ENCODE measurements around the gene GLIS1. TPM values are rescaled to one million over a fixed set of nuclear protein-coding genes. Genes with fewer than 3 reads are reported as not detected.

GLIS1 gene
- total RNA-seq, 1 donor from 2014 or later = 0.16 TPM

DNA sequence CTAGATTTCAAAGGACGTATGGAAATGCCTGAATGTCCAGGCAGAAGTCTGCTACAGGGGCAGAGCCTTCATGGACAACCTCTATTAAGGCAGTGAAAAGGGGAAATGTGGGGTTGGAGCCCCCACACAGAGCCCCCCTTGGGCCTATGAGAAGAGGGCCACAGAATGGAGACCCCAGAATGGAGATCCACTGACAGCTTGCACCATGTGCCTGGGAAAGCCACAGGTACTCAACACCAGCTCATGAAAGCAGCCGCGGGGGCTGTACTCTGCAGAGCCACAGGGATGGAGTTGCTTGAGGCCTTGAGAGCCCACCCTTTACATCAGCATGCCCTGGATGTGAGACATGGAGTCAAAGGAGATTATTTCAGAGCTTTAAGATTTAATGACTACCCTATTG is 171.1 kb downstream of the GLIS1 start:
- Histone ChIP-seq H3K27ac (replicated peaks) (no peak overlapping the region), H3K4me1 (no peaks in the 10 kb centered on the region), H3K4me3 (no peak overlapping the region), H3K27me3 (ENCODE audit: low read depth) (peaks cover 45% of the 10 kb centered on the region), H3K9me3 (replicated peaks) (peaks cover 13% of the 10 kb centered on the region), H3K36me3 (no peaks in the 10 kb centered on the region)
- intact Hi-C loops (cut with micrococcal nuclease) = no loop called here
- DNase-seq = no peak
- TF ChIP-seq, protein P1, sequence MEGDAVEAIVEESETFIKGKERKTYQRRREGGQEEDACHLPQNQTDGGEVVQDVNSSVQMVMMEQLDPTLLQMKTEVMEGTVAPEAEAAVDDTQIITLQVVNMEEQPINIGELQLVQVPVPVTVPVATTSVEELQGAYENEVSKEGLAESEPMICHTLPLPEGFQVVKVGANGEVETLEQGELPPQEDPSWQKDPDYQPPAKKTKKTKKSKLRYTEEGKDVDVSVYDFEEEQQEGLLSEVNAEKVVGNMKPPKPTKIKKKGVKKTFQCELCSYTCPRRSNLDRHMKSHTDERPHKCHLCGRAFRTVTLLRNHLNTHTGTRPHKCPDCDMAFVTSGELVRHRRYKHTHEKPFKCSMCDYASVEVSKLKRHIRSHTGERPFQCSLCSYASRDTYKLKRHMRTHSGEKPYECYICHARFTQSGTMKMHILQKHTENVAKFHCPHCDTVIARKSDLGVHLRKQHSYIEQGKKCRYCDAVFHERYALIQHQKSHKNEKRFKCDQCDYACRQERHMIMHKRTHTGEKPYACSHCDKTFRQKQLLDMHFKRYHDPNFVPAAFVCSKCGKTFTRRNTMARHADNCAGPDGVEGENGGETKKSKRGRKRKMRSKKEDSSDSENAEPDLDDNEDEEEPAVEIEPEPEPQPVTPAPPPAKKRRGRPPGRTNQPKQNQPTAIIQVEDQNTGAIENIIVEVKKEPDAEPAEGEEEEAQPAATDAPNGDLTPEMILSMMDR (IDR thresholded peaks at IDR 0.05; ENCODE audit: borderline replicate concordance) = no peak

DNA sequence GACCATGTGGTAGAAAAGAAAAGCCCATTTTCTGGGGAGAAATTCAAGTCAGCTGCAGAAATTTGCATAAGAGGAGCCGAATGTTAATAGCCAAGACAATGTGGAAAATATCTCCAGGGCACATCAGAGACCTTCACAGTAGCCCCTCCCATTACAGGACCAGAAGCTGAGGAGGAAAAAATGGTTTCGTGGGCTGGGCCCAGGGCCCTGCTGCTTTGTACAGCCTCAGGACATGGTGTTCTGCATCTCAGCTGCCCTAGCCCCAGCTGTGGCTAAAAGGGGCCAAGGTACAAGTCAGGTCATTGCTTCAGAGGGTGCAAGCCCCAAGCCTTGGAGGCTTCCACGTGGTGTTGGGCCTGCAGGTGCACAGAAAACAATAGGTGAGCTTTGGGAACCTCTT is 171.5 kb downstream of the GLIS1 start:
- TF ChIP-seq, protein P1 (IDR thresholded peaks at IDR 0.05; ENCODE audit: borderline replicate concordance) = no peak
- no peak for DNase-seq
- no peak overlapping the region for H3K27ac ChIP-seq (replicated peaks)

DNA sequence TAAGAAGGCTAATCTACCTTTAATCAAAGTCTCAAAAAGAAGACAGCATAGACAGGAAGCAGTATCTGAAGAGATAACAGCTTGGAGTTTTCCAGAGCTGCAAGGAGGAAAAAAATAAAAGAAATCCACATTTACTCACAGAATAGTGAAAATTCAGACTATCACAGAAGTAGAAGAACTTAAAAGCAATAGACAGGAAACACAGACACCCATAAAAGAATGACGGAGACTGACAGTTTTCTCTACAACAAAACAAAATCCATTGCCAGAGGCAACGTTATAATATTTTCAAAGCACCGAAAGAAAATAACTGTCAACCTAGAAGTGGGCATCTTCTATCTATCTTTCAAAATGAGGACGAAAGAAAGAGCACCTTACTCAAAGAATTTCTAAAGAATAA is 175.4 kb downstream of the GLIS1 start:
- TF ChIP-seq, protein P1 (IDR thresholded peaks at IDR 0.05; ENCODE audit: borderline replicate concordance) = no peak
- intact Hi-C loops (cut with micrococcal nuclease) = no loop called here
- H3K9me3 ChIP-seq (replicated peaks) = peaks cover 13% of the 10 kb centered on the region
- no peaks in the 10 kb centered on the region for H3K4me1 ChIP-seq
- no peak for DNase-seq
- no peaks in the 10 kb centered on the region for H3K36me3 ChIP-seq
- no peak overlapping the region for H3K4me3 ChIP-seq
- peaks cover 74% of the 10 kb centered on the region for H3K27me3 ChIP-seq (ENCODE audit: low read depth)
- no peak overlapping the region for H3K27ac ChIP-seq (replicated peaks)

More for the DNA sequence above, 171.5 kb downstream of the GLIS1 start:
- intact Hi-C loops (cut with micrococcal nuclease) = no loop called here
- no peaks in the 10 kb centered on the region for H3K4me1 ChIP-seq
- H3K4me3 ChIP-seq = no peak overlapping the region
- no peaks in the 10 kb centered on the region for H3K36me3 ChIP-seq
- H3K27me3 ChIP-seq (ENCODE audit: low read depth) = peaks cover 49% of the 10 kb centered on the region
- H3K9me3 ChIP-seq (replicated peaks) = peaks cover 13% of the 10 kb centered on the region

DNA sequence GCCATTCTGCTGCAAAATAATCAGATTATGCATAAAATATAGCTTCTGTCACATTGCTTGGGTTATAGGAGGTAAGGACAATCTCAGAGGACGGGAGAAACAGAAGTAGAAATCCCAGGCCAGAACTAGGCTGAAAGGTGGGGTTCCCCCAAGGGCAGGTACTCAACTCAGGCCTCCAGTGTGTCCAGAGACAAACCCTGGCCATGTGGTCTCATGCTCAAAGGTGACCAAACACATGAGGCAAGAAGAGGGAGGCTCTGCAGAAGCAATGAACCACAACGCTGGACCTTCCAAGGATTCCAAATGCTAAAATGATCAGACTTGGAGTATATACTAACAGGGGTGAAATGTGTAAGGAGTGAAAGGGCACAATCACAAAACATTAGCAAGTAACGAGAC is 176.0 kb downstream of the GLIS1 start:
- no peak for DNase-seq
- Histone ChIP-seq H3K4me1 (no peaks in the 10 kb centered on the region), H3K36me3 (no peaks in the 10 kb centered on the region), H3K27me3 (ENCODE audit: low read depth) (peaks cover 68% of the 10 kb centered on the region), H3K27ac (replicated peaks) (no peak overlapping the region), H3K4me3 (no peak overlapping the region), H3K9me3 (replicated peaks) (peaks cover 13% of the 10 kb centered on the region)
- TF ChIP-seq, protein P1 (IDR thresholded peaks at IDR 0.05; ENCODE audit: borderline replicate concordance) = no peak
- intact Hi-C loops (cut with micrococcal nuclease) = no loop called here

DNA sequence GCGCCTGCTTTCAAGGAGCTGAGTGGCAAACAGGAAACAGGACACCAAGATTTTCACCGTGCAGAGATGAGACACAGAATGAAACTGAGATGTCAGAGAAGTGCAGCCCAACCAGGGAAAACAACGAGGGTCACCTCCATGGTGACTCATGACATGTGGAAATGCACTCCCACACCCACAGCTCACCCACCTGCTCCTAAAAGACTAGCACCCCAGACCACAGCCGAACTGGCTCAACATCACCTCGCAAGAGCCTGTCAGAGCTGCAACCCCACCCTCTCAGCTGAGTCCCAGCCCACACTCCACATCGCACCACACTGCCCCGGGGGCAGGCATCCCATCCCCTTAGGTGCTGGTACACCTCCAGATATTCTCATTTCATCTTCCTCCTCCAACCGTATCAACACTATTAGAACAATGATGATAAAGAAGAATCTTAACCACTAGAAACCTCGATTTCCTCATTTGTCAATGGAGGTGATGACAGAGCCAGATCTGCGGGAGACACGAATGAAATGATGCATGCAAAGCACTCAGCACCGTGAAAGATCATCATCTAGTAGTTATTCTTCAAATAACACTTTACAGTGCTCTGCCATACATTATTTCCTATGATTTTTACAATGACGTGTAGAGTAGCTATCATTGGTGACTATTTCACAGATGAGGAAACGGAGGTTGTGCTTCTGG is 176.5 kb downstream of the GLIS1 start:
- TF ChIP-seq, protein P1 (IDR thresholded peaks at IDR 0.05; ENCODE audit: borderline replicate concordance) = no peak
- Histone ChIP-seq H3K4me3 (no peak overlapping the region), H3K27ac (replicated peaks) (no peak overlapping the region), H3K9me3 (replicated peaks) (peaks cover 9% of the 10 kb centered on the region), H3K4me1 (no peaks in the 10 kb centered on the region), H3K36me3 (no peaks in the 10 kb centered on the region), H3K27me3 (ENCODE audit: low read depth) (peaks cover 63% of the 10 kb centered on the region)
- no peak for DNase-seq
- intact Hi-C loops (cut with micrococcal nuclease) = no loop called here
